B cell (primary cell): ENCODE data around the gene GCHFR. TPM values are rescaled to one million over a fixed set of nuclear protein-coding genes. Genes with fewer than 3 reads are reported as not detected.

Experiments
- ATAC-seq: fragments of 200-7000 bp; cut with Tn5 transposase; one replicate; pipeline ENCODE4 v1.10.0; 2021; ENCODE audit warnings: low read depth, mild to moderate bottlenecking, moderate number of reproducible peaks, moderate library complexity
- CTCF ChIA-PET: fragments of 350-600 bp; sonication (Branson Sonifier 250); formaldehyde crosslinking; loops from one replicate; lab custom pipeline; 2021; ENCODE audit warnings: antibody characterized with exemption, inconsistent platforms; lab: Charles Lee
- POLR2A ChIA-PET: fragments of 350-600 bp; sonication (Branson Sonifier 250); formaldehyde crosslinking; loops from one replicate; lab custom pipeline; 2021; ENCODE audit warnings: antibody characterized with exemption; lab: Charles Lee
- DNase-seq: peaks from one replicate; pipeline ENCODE4 v3.0.0; 2013
- H2AFZ ChIP-seq: 2 replicates; pipeline ENCODE4 v1.6.1; 2012; ENCODE audit warnings: mild to moderate bottlenecking, low read depth, low read length; ENCODE audit not compliant: insufficient read depth, poor library complexity, severe bottlenecking
- H3K27ac ChIP-seq, 2 donors: 1 replicate in 1 of 2; 2 replicates in 1 of 2; pipeline ENCODE4 v1.5.1; 2012 to 2013; ENCODE audit warnings: low read length in 2 of 2, mild to moderate bottlenecking in 2 of 2, moderate library complexity in 1 of 2
- H3K27me3 ChIP-seq, 4 experiments: fragments of 200-600 bp in 1 of 4; sonication (generic) in 1 of 4; replicated peaks in 1 of 4; 1 replicate in 2 of 4; 2 replicates in 2 of 4; pipeline versions ENCODE4 v1.6.1 to v1.7.0; 2013 to 2016; ENCODE audit warnings: low read length in 3 of 4, mild to moderate bottlenecking in 2 of 4, mixed read lengths in 1 of 4, moderate library complexity in 1 of 4; ENCODE audit not compliant: insufficient read depth in 4 of 4, control insufficient read depth in 3 of 4; ENCODE audit errors: control extremely low read depth in 1 of 4
- H3K36me3 ChIP-seq, 2 experiments: replicated peaks in 1 of 2; 1 replicate in 1 of 2; 2 replicates in 1 of 2; pipeline versions ENCODE4 v1.6.1 to v1.7.1; 2013; ENCODE audit warnings: low read length in 1 of 2; ENCODE audit not compliant: insufficient read depth in 2 of 2, control insufficient read depth in 1 of 2; ENCODE audit errors: control extremely low read depth in 1 of 2, extremely low read depth in 1 of 2
- H3K4me1 ChIP-seq, 2 donors: fragments of 200-600 bp in 1 of 2; sonication (generic) in 1 of 2; 1 replicate in 1 of 2; 2 replicates in 1 of 2; pipeline versions ENCODE4 v1.5.1 to v1.6.1; 2013 to 2017; ENCODE audit warnings: low read length in 2 of 2; ENCODE audit not compliant: control insufficient read depth in 2 of 2, insufficient read depth in 2 of 2
- H3K4me2 ChIP-seq: replicated peaks from 2 replicates; pipeline ENCODE3; 2012; ENCODE audit warnings: mild to moderate bottlenecking, low read depth, low read length; ENCODE audit not compliant: poor library complexity, severe bottlenecking
- H3K4me3 ChIP-seq, 5 experiments: fragments of 200-600 bp in 1 of 5; sonication (generic) in 1 of 5; 1 replicate in 3 of 5; 2 replicates in 2 of 5; pipeline versions ENCODE4 v1.5.1 to v1.7.0; 2011 to 2016; ENCODE audit warnings: low read length in 4 of 5, mild to moderate bottlenecking in 4 of 5, low read depth in 2 of 5, control low read depth in 1 of 5, moderate library complexity in 1 of 5; ENCODE audit not compliant: insufficient read depth in 1 of 5; ENCODE audit errors: control extremely low read depth in 1 of 5, extremely low read depth in 1 of 5
- H3K79me2 ChIP-seq: fragments of 200-600 bp; sonication (generic); one replicate; pipeline ENCODE4 v1.6.0; 2016; ENCODE audit warnings: low read length; ENCODE audit not compliant: control insufficient read depth, insufficient read depth
- H3K9ac ChIP-seq: fragments of 200-600 bp; sonication (generic); 2 replicates; pipeline ENCODE4 v1.6.1; 2017; ENCODE audit warnings: mild to moderate bottlenecking, low read length, moderate library complexity
- H3K9me3 ChIP-seq, 3 donors: one replicate each; pipeline versions ENCODE4 v1.6.1 to v1.7.1; 2013; ENCODE audit warnings: low read length in 2 of 3; ENCODE audit not compliant: control insufficient read depth in 2 of 3, insufficient read depth in 1 of 3; ENCODE audit errors: control extremely low read depth in 1 of 3
- H4K20me1 ChIP-seq: 2 replicates; pipeline ENCODE4 v1.6.0; 2012; ENCODE audit warnings: mild to moderate bottlenecking, low read length; ENCODE audit not compliant: insufficient read depth, control insufficient read depth, poor library complexity, severe bottlenecking
- H3K27ac Mint-ChIP-seq: one replicate; pipeline ENCODE4 v1.8.0; 2021; ENCODE audit warnings: mixed read lengths
- H3K27me3 Mint-ChIP-seq: one replicate; pipeline ENCODE4 v1.8.0; 2021; ENCODE audit warnings: mixed read lengths
- H3K4me1 Mint-ChIP-seq: one replicate; pipeline ENCODE4 v1.8.0; 2021; ENCODE audit warnings: mixed read lengths
- H3K4me3 Mint-ChIP-seq: one replicate; pipeline ENCODE4 v1.8.0; 2021; ENCODE audit warnings: mixed read lengths
- H3K9me3 Mint-ChIP-seq: one replicate; pipeline ENCODE4 v1.8.0; 2022; ENCODE audit warnings: mixed read lengths; ENCODE audit not compliant: insufficient read depth
- CTCF ChIP-seq: fragments of 200-600 bp; IDR thresholded peaks from one replicate; pipeline ENCODE4 v1.8.0; 2022; ENCODE audit warnings: antibody characterized with exemption, mild to moderate bottlenecking
- EZH2 ChIP-seq: IDR thresholded peaks from 2 replicates; pipeline ENCODE4 v1.6.1; 2012; ENCODE audit warnings: borderline replicate concordance, low read depth, mild to moderate bottlenecking, moderate library complexity, low read length; ENCODE audit not compliant: insufficient read depth, poor library complexity, severe bottlenecking
- WGBS: methylation state at CpG from one replicate; pipeline ENCODE4 v1.1.5; 2013; ENCODE audit warnings: missing lambda C conversion rate; ENCODE audit not compliant: insufficient coverage; 5-methylcytosine and 5-hydroxymethylcytosine counted together
- intact Hi-C: fragments of 100-400 bp; cut with micrococcal nuclease; formaldehyde crosslinking; loops from one replicate; pipeline ENCODE4 v1.10.0; 2022
- polyA plus RNA-seq: library from polyadenylated mRNA; depleted of rRNA; stranded (reverse); fragments of >200 nt; gene quantifications from 2 replicates; pipeline ENCODE4 v1.2.3, GENCODE V29; 2012
- total RNA-seq, 2 donors: library from RNA; stranded (reverse); fragments of 120-200 nt in 1 of 2; gene quantifications; 1 replicate in 1 of 2; 2 replicates in 1 of 2; pipeline versions ENCODE4 v1.2.3 to v1.2.4, GENCODE V29; 2013 to 2022

Gene GCHFR
- total and polyA plus RNA-seq, 2 donors (not counting 1 experiment from before 2014, with no cell fraction given), result 14.3 to 23.7 TPM

- ChIA-PET POLR2A (interaction anchor here (0.6 kb wide), 1 partner anchor 15 kb away, joined by 3 read pairs; no protein-coding TSS in a partner anchor), CTCF (interaction anchor here (0.7 to 14.3 kb wide), 6 partner anchors 21 to 225 kb away, joined by 3 to 177 read pairs (median 4); no protein-coding TSS in a partner anchor)
- DNase-seq (no peak), ATAC-seq (no peak)
- Histone ChIP-seq H3K36me3 (peaks cover 0 to 45% of the 10 kb centered on the region in 2 experiments), H3K4me3 (no peak overlapping the region), H3K4me1 (no peaks in the 10 kb centered on the region), H3K4me2 (no peak overlapping the region), H3K27ac (no peak overlapping the region), H3K9ac (no peak overlapping the region), H3K79me2 (peaks cover 5% of the 10 kb centered on the region), H3K9me3 (no peaks in the 10 kb centered on the region), H4K20me1 (no peaks in the 10 kb centered on the region), H2AFZ (no peak overlapping the region), H3K27me3 (no peaks in the 10 kb centered on the region)
- intact Hi-C loops, result no loop called here
- no peaks in the 10 kb centered on the region for H3K4me1 Mint-ChIP-seq
- no peak overlapping the region for H3K4me3 Mint-ChIP-seq
- TF ChIP-seq EZH2 (no peak), CTCF (no peak)
- no peak overlapping the region for H3K27ac Mint-ChIP-seq
- 88% methylated on average over 10 of the region's 12 CpGs for WGBS
- H3K27me3 Mint-ChIP-seq, result no peaks in the 10 kb centered on the region
- no peaks in the 10 kb centered on the region for H3K9me3 Mint-ChIP-seq
These were observed 19.7 kb upstream of the GCHFR start for GRCh38 chr15:40743921-40744814.

- H3K27ac Mint-ChIP-seq, result no peak overlapping the region
- Histone ChIP-seq H3K36me3 (peaks cover 0 to 45% of the 10 kb centered on the region in 2 experiments), H3K79me2 (peaks cover 8% of the 10 kb centered on the region), H3K4me2 (no peak overlapping the region), H3K9ac (no peak overlapping the region), H4K20me1 (no peaks in the 10 kb centered on the region), H3K27me3 (no peaks in the 10 kb centered on the region), H2AFZ (no peak overlapping the region), H3K9me3 (no peaks in the 10 kb centered on the region), H3K4me1 (no peaks in the 10 kb centered on the region), H3K27ac (no peak overlapping the region), H3K4me3 (no peak overlapping the region)
- 89% methylated on average over 5 of the region's 5 CpGs for WGBS
- ChIA-PET CTCF (interaction anchor here (1.5 to 14.3 kb wide), 4 partner anchors 35 to 225 kb away, joined by 3 to 177 read pairs (median 4); no protein-coding TSS in a partner anchor), POLR2A (interaction anchor here (0.6 kb wide), 1 partner anchor 16 kb away, joined by 3 read pairs; no protein-coding TSS in a partner anchor)
- ATAC-seq, result no peak
- H3K9me3 Mint-ChIP-seq, result no peaks in the 10 kb centered on the region
- no peak for DNase-seq
- H3K4me3 Mint-ChIP-seq, result no peak overlapping the region
- H3K27me3 Mint-ChIP-seq, result no peaks in the 10 kb centered on the region
- TF ChIP-seq CTCF (no peak), EZH2 (no peak)
- intact Hi-C loops, result no loop called here
- H3K4me1 Mint-ChIP-seq, result no peaks in the 10 kb centered on the region
These were observed 19.1 kb upstream of the GCHFR start for GRCh38 chr15:40744815-40745152.
